Measurements from ENCODE around the gene NRROS.

NRROS gene

DNA sequence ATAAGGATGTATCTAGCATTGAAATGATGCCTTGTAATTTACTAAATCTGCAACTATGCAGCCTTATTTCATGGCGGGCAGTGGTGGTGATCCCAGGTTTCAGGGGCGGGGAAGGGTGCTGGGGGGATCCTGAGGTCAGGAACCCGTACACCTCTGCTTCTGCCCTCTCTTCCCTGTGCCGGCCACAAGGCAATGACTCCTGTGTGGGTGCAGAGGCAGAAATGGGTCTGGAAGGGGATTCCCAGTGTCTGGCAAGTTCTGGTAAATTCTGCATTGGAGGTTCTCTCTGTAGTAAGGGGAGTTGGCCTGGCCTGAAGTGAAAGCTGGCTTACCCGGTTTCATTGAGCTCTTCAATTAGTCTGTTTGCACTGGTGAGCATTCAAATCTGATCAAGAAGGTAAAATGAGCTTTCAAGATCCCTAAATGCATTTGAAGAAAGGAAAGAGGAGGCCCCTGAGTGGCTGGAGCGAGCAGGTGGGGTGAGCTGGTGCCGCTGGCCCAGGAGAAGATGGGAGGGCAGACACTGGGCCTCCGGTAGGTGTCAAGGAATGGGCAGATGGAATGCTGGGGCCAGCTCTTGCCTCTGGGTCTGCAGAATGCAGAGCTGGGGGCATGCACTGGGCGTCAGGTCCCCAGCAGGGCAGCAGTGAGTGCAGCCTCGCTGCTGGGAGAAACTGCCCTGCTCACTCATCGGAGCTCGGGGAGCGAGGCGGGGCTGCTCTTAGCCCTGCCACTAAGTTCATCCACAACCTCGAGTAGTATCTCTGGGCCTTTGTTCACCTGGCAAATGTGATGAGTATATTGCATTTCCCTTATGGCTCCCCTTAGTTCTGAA lies 13.7 kb downstream of the NRROS start:
- Histone ChIP-seq H3K4me3 (ENCODE audit: low read length) (no peak overlapping the region), H3K36me3 (ENCODE audit: control insufficient read depth, insufficient read depth, low read length, severe bottlenecking) (no peaks in the 10 kb centered on the region), H3K9ac (ENCODE audit: low read length) (no peak overlapping the region), H3K27me3 (replicated peaks; ENCODE audit: control insufficient read depth, insufficient read depth, low read length) (no peaks in the 10 kb centered on the region), H3K9me3 (ENCODE audit: control insufficient read depth, low read length) (no peaks in the 10 kb centered on the region), H3K4me1 (ENCODE audit: control insufficient read depth, insufficient read depth, low read length) (peaks cover 5% of the 10 kb centered on the region)
- DNase-seq (ENCODE audit: low read depth) = no peak

DNA sequence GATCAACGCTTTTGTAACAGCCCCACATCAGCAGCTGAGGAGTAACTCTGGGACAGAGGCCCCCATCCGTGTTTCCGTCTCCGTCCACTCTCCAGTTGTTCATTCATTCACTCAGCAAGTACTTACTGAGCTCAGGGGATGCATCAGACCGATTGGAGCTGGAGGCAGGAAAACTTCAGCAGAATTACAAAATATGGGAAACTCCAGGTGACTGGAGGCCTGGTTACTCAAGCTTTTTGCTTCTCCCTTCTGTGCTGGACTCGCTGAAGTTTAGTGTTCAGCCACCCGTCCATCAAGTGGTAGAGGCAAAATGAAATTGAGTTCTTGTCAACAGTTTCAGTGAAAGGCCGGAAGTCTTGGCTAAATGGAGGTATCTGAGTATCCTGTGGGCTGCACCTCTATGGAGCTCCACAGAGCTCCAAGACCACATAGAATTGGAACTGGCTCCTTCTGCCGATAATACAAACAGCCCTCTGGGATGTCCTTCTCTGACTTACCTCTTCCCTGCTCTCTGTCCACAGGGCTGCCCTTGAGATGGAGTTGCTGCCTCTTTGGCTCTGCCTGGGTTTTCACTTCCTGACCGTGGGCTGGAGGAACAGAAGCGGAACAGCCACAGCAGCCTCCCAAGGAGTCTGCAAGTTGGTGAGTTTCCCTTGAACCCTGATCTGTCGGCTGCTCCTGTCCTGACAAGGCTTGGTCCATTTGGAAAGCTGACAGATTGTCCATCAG lies 14.7 kb downstream of the NRROS start:
- Histone ChIP-seq H3K27me3 (replicated peaks; ENCODE audit: control insufficient read depth, insufficient read depth, low read length) (no peaks in the 10 kb centered on the region), H3K36me3 (ENCODE audit: control insufficient read depth, insufficient read depth, low read length, severe bottlenecking) (no peaks in the 10 kb centered on the region), H3K9me3 (ENCODE audit: control insufficient read depth, low read length) (no peaks in the 10 kb centered on the region), H3K9ac (ENCODE audit: low read length) (no peak overlapping the region), H3K4me1 (ENCODE audit: control insufficient read depth, insufficient read depth, low read length) (peaks cover 5% of the 10 kb centered on the region), H3K4me3 (ENCODE audit: low read length) (no peak overlapping the region)
- no peak for DNase-seq (ENCODE audit: low read depth)

DNA sequence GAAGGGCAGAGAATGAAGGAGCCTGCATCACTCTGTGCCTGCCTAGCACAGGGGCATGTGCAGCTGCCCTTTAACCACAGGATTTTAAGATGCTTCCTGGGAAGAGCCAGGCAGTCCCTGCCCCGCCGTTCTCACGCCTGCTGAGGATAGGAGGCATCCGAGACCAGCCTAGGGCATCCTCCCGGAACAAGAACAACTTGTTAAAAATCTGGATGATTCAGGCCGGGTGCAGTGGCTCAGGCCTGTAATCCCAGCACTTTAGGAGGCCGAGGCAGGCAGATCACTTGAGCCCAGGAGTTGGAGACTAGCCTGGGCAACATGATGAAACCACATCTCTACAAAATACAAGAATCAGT lies 15.2 kb downstream of the NRROS start:
- H3K27me3 ChIP-seq (replicated peaks; ENCODE audit: control insufficient read depth, insufficient read depth, low read length) = no peaks in the 10 kb centered on the region
- no peaks in the 10 kb centered on the region for H3K9me3 ChIP-seq (ENCODE audit: control insufficient read depth, low read length)
- H3K4me1 ChIP-seq (ENCODE audit: control insufficient read depth, insufficient read depth, low read length) = peaks cover 5% of the 10 kb centered on the region
- DNase-seq (ENCODE audit: low read depth) = no peak
- H3K9ac ChIP-seq (ENCODE audit: low read length) = no peak overlapping the region
- no peaks in the 10 kb centered on the region for H3K36me3 ChIP-seq (ENCODE audit: control insufficient read depth, insufficient read depth, low read length, severe bottlenecking)
- no peak overlapping the region for H3K4me3 ChIP-seq (ENCODE audit: low read length)

DNA sequence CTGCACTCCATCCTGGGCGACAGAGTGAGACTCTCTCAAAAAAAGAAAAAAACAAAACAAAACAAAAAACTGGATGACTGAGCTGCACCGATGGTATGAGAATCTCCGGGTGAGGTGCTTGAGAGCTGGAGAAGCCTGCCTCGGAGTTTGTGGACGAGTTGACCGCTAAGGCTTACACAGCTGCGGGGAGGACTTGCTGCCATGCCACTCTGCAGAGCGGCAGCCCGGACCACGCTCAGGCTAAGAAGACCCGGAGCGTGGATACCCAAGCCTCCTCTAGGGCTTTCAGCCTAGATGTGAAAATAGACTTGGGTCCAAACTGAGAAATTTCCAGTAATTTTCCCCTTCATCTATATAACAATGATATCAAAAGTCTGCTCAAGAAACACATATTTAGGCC lies 16.0 kb downstream of the NRROS start:
- Histone ChIP-seq H3K9me3 (ENCODE audit: control insufficient read depth, low read length) (no peaks in the 10 kb centered on the region), H3K36me3 (ENCODE audit: control insufficient read depth, insufficient read depth, low read length, severe bottlenecking) (no peaks in the 10 kb centered on the region), H3K9ac (ENCODE audit: low read length) (no peak overlapping the region), H3K4me3 (ENCODE audit: low read length) (no peak overlapping the region), H3K27me3 (replicated peaks; ENCODE audit: control insufficient read depth, insufficient read depth, low read length) (no peaks in the 10 kb centered on the region), H3K4me1 (ENCODE audit: control insufficient read depth, insufficient read depth, low read length) (peaks cover 5% of the 10 kb centered on the region)
- DNase-seq (ENCODE audit: low read depth) = no peak

DNA sequence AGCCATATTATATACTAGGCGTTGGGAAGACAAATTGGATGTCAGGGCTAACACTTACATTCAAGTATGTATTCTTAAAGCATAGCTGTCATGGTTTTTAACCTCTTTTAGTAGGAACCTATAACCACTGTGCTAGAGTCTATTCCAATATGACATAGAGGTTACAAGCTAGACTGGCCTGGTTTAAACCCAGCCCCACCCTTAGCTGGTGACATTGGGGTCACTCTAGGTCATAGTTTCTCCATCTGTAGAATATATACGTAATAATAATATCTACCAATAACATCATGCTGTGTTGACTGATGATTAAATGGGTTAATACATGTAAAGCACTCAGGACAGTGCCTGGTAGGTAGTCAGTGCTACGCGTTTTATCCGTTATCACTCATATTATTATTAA lies 16.7 kb downstream of the NRROS start:
- no peak overlapping the region for H3K4me3 ChIP-seq (ENCODE audit: low read length)
- no peak for DNase-seq (ENCODE audit: low read depth)
- H3K9me3 ChIP-seq (ENCODE audit: control insufficient read depth, low read length) = no peaks in the 10 kb centered on the region

DNA sequence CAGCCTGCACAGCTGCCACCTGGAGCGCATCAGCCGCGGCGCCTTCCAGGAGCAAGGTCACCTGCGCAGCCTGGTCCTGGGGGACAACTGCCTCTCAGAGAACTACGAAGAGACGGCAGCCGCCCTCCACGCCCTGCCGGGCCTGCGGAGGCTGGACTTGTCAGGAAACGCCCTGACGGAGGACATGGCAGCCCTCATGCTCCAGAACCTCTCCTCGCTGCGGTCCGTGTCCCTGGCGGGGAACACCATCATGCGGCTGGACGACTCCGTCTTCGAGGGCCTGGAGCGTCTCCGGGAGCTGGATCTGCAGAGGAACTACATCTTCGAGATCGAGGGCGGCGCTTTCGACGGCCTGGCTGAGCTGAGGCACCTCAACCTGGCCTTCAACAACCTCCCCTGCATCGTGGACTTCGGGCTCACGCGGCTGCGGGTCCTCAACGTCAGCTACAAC lies 20.4 kb downstream of the NRROS start:
- Histone ChIP-seq H3K27me3 (replicated peaks; ENCODE audit: control insufficient read depth, insufficient read depth, low read length) (no peaks in the 10 kb centered on the region), H3K9me3 (ENCODE audit: control insufficient read depth, low read length) (no peaks in the 10 kb centered on the region), H3K36me3 (ENCODE audit: control insufficient read depth, insufficient read depth, low read length, severe bottlenecking) (no peaks in the 10 kb centered on the region), H3K4me3 (ENCODE audit: low read length) (no peak overlapping the region), H3K9ac (ENCODE audit: low read length) (no peak overlapping the region), H3K4me1 (ENCODE audit: control insufficient read depth, insufficient read depth, low read length) (peaks cover 8% of the 10 kb centered on the region)
- DNase-seq (ENCODE audit: low read depth) = no peak

More for the DNA sequence above, 16.7 kb downstream of the NRROS start:
- Histone ChIP-seq H3K27me3 (replicated peaks; ENCODE audit: control insufficient read depth, insufficient read depth, low read length) (no peaks in the 10 kb centered on the region), H3K9ac (ENCODE audit: low read length) (no peak overlapping the region), H3K4me1 (ENCODE audit: control insufficient read depth, insufficient read depth, low read length) (peaks cover 3% of the 10 kb centered on the region), H3K36me3 (ENCODE audit: control insufficient read depth, insufficient read depth, low read length, severe bottlenecking) (no peaks in the 10 kb centered on the region)

DNA sequence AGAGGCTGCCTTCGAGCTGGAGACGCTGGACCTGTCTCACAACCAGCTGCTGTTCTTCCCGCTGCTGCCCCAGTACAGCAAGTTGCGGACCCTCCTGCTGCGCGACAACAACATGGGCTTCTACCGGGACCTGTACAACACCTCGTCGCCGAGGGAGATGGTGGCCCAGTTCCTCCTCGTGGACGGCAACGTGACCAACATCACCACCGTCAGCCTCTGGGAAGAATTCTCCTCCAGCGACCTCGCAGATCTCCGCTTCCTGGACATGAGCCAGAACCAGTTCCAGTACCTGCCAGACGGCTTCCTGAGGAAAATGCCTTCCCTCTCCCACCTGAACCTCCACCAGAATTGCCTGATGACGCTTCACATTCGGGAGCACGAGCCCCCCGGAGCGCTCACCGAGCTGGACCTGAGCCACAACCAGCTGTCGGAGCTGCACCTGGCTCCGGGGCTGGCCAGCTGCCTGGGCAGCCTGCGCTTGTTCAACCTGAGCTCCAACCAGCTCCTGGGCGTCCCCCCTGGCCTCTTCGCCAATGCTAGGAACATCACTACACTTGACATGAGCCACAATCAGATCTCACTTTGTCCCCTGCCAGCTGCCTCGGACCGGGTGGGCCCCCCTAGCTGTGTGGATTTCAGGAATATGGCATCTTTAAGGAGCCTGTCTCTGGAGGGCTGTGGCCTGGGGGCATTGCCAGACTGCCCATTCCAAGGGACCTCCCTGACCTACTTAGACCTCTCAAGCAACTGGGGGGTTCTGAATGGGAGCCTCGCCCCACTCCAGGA lies 21.1 kb downstream of the NRROS start:
- H3K4me1 ChIP-seq (ENCODE audit: control insufficient read depth, insufficient read depth, low read length) = peaks cover 8% of the 10 kb centered on the region
- DNase-seq (ENCODE audit: low read depth) = no peak
- H3K4me3 ChIP-seq (ENCODE audit: low read length) = no peak overlapping the region
- no peaks in the 10 kb centered on the region for H3K9me3 ChIP-seq (ENCODE audit: control insufficient read depth, low read length)
- H3K9ac ChIP-seq (ENCODE audit: low read length) = no peak overlapping the region
- H3K27me3 ChIP-seq (replicated peaks; ENCODE audit: control insufficient read depth, insufficient read depth, low read length) = no peaks in the 10 kb centered on the region
- H3K36me3 ChIP-seq (ENCODE audit: control insufficient read depth, insufficient read depth, low read length, severe bottlenecking) = no peaks in the 10 kb centered on the region

DNA sequence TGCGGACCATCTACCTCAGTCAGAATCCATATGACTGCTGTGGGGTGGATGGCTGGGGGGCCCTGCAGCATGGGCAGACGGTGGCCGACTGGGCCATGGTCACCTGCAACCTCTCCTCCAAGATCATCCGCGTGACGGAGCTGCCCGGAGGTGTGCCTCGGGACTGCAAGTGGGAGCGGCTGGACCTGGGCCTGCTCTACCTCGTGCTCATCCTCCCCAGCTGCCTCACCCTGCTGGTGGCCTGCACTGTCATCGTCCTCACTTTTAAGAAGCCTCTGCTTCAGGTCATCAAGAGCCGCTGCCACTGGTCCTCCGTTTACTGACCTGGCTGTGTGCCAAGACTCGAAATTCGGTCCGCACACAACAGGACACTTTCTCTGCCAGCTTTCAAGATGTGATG lies 21.9 kb downstream of the NRROS start:
- no peaks in the 10 kb centered on the region for H3K27me3 ChIP-seq (replicated peaks; ENCODE audit: control insufficient read depth, insufficient read depth, low read length)
- H3K4me3 ChIP-seq (ENCODE audit: low read length) = no peak overlapping the region
- H3K4me1 ChIP-seq (ENCODE audit: control insufficient read depth, insufficient read depth, low read length) = peaks cover 16% of the 10 kb centered on the region
- no peak overlapping the region for H3K9ac ChIP-seq (ENCODE audit: low read length)
- no peak for DNase-seq (ENCODE audit: low read depth)
- H3K36me3 ChIP-seq (ENCODE audit: control insufficient read depth, insufficient read depth, low read length, severe bottlenecking) = no peaks in the 10 kb centered on the region
- H3K9me3 ChIP-seq (ENCODE audit: control insufficient read depth, low read length) = no peaks in the 10 kb centered on the region

DNA sequence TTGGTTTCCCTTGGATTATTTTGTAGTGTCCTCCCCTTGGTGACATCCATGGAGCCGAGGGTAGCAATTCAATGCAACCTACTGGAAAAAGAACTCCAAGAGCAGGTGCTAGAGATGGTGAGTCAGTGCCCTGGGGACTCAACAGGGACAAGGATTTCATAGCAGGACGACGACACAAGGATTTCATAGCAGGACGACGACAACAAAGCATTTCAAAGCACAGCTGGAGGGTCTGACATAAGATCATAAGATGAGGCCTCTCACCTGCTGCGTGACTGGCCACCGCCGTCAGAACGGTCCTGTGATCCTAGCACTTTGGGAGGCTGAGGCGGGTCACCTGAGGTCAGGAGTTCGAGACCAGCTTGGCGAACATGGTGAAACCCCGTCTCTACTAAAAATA lies 22.5 kb downstream of the NRROS start:
- Histone ChIP-seq H3K4me1 (ENCODE audit: control insufficient read depth, insufficient read depth, low read length) (peaks cover 17% of the 10 kb centered on the region), H3K9me3 (ENCODE audit: control insufficient read depth, low read length) (no peaks in the 10 kb centered on the region), H3K9ac (ENCODE audit: low read length) (no peak overlapping the region), H3K36me3 (ENCODE audit: control insufficient read depth, insufficient read depth, low read length, severe bottlenecking) (no peaks in the 10 kb centered on the region), H3K27me3 (replicated peaks; ENCODE audit: control insufficient read depth, insufficient read depth, low read length) (no peaks in the 10 kb centered on the region), H3K4me3 (ENCODE audit: low read length) (no peak overlapping the region)
- DNase-seq (ENCODE audit: low read depth) = no peak

DNA sequence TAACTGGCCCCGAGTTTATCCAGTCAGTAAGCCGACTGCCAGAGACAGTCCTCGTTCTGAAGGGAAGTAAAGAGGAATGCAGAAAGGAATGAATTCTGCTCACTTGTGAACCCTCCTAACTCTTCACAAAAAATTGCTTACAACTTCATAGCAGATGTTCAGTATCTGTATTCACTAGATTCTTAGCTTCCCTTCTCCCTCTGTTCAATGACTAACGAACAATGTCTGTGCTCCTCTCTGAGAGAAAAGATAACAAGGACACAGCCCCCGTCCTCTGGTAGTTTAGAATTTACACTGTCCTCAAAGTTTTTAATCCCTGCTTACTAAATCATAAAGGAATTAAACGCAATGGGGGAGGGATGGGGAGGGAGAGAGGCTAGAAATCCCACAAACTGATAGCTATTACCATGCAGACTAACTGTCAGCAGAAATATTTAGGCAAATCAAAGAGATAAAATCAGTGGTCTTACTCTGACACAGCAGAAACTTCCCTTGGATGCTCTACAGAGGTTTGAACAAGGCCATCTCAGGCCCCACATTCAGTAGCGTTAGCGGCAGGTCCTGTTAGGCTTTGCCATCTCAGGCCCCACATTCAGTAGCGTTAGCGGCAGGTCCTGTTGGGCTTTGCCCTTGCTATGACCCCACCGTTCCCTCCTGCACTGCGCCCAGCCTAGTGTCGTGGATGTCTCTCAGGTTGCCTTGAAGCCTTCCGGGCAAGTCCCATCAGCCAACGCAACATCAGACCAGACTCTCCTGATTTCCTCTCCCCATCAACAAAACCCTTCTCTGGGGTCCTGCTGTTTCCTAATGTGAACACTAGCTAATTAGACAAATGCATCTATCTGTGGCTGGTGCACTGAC lies 23.4 kb downstream of the NRROS start:
- Histone ChIP-seq H3K9ac (ENCODE audit: low read length) (no peak overlapping the region), H3K36me3 (ENCODE audit: control insufficient read depth, insufficient read depth, low read length, severe bottlenecking) (no peaks in the 10 kb centered on the region), H3K27me3 (replicated peaks; ENCODE audit: control insufficient read depth, insufficient read depth, low read length) (no peaks in the 10 kb centered on the region), H3K4me3 (ENCODE audit: low read length) (no peak overlapping the region), H3K9me3 (ENCODE audit: control insufficient read depth, low read length) (no peaks in the 10 kb centered on the region), H3K4me1 (ENCODE audit: control insufficient read depth, insufficient read depth, low read length) (peaks cover 17% of the 10 kb centered on the region)
- no peak for DNase-seq (ENCODE audit: low read depth)
